HG03175 (cell line): ENCODE data around the gene NRG3.

Experiments used
- ATAC-seq: cut with Tn5 transposase; IDR thresholded peaks from one replicate; pipeline ENCODE4 v1.9.1; 2021; ENCODE audit warnings: mild to moderate bottlenecking, moderate library complexity; ENCODE audit not compliant: unreplicated experiment

Gene NRG3

DNA sequence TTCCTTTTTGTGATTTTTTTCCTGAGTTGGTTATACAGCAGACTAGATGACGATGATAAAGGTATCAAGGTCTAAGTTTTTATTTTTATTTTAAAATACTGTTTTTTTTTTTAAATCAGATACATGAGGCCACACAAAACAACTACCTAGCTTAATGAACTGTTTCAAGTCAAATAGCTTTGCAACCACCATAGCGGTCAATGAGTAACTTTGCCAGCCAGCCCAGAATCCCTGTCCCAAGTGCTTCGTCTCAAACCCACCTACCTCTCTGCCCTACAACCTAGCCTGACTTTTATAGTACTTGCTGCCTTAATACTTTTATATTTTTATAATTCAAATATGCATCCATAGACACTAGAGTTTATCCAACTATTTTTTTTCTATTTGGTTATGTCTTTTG is 676.5 kb downstream of the NRG3 start:
- ATAC-seq, result no peak

DNA sequence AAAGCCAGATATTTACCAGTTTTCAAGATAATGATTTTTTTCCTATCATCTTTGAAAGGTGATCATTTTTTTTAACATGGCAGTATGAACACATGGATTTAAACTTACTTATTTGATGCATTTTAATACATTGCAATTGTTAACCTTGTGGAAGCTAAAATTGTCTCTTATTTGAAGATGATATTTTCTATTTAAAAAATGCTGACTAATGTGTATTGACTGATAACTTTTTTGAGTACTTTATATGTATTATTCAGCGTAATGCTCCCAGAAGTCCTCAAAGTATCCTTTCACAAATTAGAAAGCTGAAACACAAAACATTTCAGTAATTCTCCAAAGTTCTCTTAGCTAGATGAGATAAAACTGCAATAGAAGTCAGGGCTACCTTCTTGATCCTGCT is 677.3 kb downstream of the NRG3 start:
- ATAC-seq, result no peak

DNA sequence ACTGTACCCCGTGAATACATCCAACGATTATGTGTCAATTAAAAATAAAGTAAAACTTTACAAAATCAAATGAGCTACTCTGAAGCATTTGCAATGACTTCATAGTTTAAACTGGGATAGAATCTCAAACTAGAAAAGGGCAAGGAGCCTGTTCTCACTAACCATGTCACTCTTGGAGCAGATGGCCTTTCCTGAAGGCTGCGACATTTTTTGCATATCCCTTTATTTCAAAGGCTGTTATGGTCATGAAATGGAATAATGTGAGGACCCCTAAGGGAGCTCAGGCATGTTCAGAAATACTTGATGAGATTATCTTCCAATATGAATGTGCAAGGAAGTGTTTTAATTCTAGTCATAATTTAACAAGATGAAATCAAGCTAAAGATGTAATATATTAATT is 679.4 kb downstream of the NRG3 start:
- no peak for ATAC-seq

DNA sequence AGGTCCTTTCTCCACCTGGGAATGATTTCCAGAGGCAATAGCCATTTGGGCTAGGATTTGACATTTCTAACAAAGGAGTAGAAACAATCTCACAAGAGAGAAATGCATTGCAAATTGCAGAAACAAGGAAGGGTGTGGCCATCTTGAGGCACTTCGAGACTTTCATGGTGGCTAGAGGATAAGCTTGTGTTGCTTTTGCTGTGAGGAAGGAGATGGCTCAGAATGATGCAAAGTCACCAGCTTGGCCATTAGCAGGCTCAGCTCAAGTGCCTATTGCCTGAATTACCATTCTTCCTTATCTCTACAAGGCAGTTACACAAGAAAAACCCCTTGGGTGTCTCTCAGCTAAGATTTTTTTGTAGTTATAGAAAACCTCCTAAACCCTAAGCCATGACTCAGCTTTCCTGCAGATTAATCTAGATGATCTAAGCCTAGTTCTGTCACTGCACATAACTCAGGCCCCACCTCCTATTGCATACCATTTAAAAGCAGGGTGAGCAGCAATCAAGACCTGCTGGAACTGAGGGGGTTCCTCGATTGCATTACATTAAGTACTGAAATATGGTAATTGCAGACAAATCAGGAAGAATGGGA is 683.1 kb downstream of the NRG3 start:
- ATAC-seq, result no peak

DNA sequence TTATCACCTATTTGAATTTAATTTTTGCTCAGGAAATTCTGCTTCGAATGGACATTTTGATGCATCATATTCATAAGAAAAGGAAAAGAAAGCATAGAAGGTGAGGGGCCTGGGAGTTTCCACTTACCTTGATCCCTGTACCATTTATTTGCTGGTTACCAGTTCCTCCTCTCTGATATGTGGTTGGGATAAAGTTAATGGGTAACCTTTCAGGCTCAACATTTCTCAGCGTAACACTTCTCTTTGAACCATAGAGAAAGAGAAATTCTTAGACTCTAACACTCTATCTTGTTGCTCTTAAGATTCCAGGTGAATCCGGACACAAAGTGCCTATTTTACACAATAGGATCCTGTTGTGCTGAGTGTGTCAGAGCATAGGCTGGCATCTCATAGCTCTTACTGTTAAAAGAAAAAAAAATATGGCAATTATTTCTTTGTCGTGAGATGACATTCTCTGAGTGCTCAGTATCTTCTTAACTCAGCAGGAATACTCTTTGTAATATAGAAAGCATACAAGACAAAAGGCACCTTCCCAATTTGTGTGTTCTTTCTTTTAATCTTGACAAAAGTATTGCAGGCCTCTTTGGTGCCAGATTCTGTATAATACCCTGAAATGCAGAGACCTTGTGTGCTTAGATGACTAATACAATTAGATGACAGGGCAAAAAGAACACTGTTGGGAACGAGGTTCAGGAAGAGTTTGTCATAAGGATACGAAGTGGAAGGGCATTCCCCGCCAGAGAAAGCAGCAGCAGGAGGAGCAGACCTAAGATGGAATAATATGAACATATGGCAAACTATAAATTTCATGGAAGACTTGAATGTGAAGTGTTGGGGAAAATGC is 689.6 kb downstream of the NRG3 start:
- no peak for ATAC-seq

DNA sequence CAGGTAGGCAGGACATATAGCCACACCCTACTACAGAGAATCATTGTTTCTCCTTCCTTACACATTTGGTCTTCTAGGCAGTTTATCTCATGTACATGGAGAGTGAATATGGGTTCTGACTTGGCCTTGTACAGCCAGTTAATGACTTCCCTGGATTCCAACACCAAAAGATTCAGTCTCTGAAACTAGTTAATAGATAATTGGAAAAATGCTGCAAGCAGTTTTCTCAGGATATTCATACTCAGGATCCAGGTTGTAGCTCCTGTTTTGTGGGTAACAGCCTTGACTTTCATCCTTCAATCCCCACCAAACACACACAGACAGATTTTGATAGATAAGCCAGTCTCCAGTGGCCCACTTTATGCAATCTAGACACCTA is 690.2 kb downstream of the NRG3 start:
- ATAC-seq, result no peak

DNA sequence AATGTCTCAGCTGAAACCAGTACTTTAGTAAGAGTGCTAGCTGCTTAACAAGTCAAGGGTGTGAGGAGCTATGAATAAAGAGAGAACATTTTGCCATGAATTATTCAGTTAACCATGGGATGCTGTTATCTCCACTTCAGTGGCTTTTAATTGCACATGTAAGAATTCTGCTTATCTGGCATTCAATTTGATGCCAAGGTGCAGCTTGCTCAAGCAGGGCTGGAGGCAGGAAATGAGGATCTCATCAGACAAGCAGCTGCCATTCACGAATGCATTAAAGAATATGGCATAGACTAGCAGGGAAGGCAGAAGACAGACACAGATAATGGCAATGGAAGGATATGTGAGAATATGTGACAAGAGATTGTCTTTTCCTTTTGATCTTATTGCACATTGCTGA is 697.8 kb downstream of the NRG3 start:
- ATAC-seq, result no peak

DNA sequence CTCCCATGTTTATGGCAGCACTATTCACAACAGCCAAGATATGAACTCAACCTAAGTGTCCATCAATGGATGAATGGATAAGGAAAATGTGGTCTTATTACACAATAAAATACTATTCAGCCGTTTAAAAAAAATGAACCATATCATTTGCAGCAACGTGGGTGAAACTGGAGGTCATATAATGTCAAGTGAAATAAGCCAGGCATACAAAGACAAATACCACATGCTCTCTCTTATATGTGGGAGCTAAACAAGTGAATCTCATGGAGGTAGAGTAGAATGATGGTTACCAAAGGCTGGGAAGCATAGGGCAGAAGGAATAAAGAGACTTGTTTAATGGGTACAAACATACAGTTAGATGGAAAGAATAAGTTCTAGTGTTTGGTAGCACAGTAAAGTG is 699.1 kb downstream of the NRG3 start:
- no peak for ATAC-seq

DNA sequence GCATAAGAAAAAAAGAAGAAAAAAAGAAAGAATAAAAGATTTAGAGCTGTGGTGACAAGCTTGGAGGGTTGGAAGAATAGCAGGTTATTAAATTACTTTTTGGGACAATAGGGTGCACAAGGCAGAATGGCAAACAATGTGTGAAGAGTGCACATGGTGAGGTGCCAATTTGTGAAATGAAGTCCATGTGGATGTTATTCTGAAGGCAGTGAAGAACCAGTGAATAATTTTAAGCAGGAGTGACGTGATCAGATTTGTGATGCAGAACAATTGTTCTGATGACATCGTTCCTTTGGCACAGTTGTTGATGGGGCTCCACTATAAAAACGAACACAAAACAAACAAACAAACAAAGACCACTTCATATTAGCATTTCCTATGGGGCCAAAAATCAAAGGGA is 700.3 kb downstream of the NRG3 start:
- ATAC-seq, result no peak

DNA sequence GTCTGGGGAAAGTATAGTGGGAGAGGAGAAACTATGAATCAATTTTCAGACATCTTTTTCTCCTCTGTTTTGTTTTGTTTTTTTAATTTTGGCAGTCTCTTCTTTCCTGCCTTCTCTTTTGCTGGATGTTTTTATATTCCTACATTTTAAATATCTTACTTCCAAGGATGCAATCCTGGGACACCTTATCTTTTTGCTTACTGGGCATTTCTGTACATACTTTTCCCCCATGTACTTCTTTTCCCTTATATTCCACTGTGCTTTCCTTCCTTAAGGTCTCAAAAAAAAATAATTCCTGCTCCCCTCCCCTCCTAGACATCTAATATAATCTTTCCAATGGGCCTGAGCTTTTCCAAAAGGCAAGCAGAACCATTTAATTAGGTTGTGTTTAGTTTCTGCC is 701.1 kb downstream of the NRG3 start:
- no peak for ATAC-seq

DNA sequence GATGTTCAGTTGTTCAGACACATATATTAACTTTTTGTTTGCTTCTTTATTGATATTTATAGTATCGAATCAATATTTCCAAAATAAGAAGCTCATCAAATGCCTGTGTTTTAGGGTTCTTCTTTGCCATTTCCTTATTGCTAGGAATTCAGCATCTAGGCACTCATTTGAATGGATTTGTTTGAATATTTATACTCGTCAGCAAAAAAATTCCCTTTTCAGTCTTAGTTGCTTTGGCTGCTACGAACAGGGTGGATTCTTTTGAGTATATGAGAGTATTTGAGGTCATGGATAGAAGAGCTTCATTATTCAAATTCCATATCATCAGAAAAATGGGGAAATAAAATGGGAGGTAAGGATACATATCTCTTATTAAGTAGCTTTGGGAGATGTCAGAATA is 706.9 kb downstream of the NRG3 start:
- no peak for ATAC-seq

DNA sequence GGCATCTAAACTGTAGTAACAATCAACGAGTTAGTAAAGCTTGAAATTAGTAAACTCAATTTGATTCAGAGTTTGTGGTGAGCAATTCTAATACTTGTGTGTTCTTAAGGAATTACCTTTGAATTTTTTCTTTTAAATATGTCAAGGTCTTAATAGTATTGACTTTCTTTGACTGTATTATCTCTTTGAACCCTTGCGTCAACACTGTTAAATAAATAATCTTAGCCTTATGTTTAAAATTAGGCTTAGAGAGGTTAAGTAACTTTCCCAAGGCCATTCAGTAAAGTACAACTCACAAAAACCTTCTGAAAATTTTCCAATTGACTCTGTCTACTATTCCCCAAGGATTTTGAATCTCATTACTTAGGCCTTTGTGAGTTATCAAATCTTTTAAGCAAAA is 716.4 kb downstream of the NRG3 start:
- no peak for ATAC-seq

DNA sequence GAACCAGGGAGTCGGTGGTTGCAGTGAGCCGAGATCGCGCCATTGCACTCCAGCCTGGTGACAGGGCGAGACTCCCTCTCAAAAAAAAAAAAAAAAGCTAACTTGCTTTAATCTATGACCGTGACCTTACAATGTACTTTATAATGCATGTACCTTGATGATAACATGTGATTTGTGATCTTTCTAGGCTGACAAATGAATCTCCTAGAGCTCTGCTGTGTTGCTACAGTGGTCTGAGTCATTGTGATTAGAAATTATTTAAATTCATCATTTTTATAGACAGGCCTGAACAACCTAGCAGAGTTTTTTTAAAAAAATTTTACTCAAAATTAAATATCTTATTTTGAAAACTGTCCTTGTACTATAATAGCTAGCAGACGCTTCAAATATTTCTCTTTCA is 722.8 kb downstream of the NRG3 start:
- ATAC-seq, result no peak

DNA sequence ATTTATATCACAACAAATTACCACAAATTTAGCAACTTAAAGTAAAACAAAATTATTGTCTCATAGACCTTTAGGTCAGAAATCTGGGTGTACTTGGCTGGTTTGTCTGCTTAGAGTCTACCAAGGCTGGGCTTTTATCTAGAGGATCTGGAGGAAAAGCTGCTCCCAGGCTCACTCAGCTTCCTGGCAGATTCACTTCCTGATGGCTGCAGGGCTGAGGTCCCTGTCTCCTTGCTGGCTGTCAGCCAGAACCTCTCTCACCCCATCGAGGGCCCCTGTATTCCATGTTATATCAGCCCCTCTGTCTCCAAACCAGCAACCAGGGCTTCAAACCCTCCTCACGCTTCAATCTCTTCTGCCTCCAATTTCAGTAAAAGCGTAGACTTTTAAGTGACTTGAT is 734.9 kb downstream of the NRG3 start:
- no peak for ATAC-seq

DNA sequence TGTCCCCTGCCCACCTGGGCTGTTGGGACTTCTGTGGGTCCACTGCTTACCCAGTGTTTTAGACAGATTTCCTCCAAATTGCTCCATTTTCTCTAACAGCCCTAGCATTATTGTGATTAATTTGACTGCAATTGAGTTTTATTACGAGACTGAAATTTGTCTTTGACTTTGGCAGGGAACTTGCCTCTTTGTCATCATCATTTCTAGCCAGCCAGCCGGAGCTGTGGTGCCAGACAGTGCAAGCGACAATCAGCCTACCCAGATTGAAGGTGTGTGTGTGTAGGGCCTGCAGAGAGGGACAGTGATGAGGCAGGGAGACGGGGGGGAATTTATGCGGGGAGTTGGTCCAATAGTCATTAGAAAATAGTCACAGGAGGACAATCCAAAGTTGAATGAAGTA is 743.0 kb downstream of the NRG3 start:
- ATAC-seq, result no peak

DNA sequence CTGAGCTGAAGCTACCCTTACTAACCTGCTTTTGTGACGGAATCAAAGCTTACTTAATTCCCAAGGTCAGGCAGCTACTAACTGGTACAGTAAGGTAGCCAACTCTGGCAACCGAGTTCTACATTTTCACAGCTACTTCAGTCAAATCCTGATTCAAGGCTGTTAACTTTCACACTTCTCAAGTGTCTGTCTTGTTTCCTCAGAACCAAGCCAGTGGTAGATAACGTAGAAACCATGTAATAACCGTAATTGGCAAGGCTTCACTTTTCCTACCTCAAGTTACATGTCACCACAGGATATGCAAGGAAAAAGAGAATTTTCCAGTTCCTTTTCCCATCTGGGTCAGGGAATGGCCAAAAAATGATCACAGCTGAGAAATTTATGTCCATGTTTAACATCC is 746.7 kb downstream of the NRG3 start:
- ATAC-seq, result no peak

DNA sequence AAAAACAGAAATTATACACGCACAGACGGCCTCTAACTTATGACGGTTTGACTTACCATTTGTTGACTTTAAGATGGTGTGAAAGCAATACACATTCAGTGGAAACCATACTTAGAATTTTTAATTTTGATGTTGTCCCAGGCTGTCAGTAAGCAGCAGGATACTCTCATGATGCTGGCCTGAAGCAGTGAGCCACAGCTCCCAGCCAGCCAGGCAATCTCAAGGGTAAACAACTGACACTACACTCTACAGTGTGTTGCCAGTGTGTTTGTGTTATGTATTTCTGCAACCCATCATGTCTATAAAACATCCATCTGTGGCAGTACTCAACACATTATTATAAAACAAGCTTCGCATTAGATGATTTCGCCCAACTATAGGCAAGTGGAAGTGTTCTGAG is 747.5 kb downstream of the NRG3 start:
- no peak for ATAC-seq

DNA sequence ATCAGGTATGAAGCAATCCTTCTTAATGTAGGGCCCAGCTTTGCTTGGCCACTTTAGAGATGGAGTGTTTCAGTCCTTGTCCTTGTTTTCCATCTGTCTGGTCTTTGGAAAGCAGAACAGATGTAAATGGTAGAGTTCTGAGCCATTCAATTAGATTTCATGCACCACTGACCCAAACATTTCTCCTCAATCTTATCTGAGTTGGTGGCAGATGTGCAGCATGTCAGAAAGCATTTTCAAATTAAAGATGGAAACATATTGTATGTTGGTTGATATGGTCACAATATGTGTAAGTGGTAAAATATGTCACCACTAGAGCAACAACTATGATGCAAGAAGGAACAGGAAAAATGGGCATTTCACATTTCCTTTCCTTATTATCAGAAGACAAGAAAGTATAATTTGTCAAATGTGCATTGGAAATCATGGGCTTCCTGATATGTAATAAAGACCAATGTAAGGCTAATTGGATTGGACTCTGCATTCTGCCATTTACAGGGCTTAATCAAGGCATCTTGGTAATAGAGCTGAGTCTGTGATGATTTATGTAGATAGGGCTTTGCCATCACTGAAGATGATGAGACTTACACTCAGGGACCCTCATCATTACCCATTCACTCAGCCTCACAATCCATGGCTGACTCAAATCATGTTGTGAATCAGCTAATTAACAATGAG is 750.7 kb downstream of the NRG3 start:
- ATAC-seq, result no peak

DNA sequence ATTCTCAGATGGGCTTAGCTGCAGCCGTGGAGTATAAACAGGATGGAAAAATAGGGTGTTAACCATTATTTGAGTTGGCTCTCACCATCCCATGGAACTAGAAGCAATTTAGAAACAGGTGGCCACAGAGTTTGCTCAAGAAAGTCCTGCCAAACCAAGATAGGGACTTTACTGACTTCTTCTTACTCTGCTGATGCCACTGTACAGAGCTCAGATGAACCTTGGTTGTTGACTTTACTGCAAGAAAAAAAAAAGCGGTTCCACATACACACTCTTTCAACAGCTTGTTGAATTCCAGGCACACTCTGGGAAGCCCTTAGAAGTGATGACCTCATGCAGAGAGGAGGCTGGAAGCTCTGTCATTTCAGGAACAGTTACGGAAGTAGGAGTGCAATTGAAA is 753.4 kb downstream of the NRG3 start:
- no peak for ATAC-seq

DNA sequence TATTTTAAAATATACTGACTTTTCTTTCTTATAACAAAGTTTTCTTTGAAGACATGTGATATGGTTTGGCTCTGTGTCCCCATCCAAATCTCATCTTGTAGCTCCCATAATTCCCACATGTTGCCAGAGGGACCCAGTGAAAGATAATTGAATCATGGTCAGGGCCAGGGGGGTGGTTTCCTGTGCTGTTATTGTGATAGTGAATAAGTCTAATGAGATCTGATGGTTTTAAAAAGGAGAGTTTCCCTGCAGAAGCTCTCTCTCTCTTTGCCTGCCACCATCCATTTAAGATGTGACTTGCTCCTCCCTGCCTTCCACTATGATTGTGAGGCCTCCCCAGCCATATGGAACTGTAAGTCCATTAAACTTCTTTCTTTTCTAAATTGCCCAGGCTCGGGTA is 768.1 kb downstream of the NRG3 start:
- no peak for ATAC-seq

DNA sequence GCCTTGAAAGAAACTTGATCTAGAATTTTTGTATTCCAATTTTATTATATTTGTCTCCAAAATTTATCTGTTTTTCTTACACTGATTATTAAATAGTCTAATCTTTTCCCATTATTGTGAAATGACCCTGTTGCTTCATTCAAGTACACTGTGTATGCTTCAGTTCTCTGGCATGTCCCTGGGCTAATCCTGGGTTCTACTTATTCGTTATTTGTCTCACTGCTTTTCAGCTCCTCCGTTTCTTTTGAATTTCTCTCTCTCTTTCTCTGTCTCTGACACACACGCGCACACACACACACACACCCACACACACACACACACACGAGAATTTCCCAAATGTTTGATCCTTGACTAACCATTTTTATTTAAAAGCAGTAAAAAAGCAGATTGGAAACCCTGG is 768.6 kb downstream of the NRG3 start:
- ATAC-seq, result no peak

DNA sequence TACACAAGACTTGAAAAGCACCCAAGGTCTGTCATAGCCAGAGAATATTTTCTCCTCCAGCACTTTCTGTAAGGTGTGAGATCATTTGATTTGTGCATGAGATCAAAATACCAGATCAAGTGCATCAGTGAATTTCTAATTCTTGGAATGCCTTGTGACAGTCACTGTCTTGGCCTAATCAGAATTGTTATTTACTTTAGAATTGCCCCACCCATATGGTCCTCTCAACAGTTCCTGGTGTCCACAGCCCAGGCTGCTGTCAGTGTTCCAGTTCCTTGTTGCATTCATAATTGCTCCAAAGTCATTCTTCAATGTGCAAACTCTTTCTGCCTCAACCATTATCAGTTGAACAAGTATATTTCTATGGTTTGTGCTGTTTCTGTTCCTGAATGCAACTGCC is 770.2 kb downstream of the NRG3 start:
- ATAC-seq, result no peak
